Stimulated activated CD8-positive, alpha-beta memory T cell treated with anti-CD3 and anti-CD28 coated beads, Interleukin-15, amount 100 ng/mL, for 4 hours (primary cell): ENCODE data around the gene LGALS9.
"Not testable (repeated sequence)": the region's sequence is repeated elsewhere in the genome, so short reads cannot be mapped to it uniquely, and the experiment has no call there.

Experiments
- DNase-seq, 2 donors: peaks; one replicate each; pipeline ENCODE4 v3.0.0-alpha.2; 2020; ENCODE audit warnings: low read depth in 2 of 2

Gene LGALS9

GRCh38 chr17:27654136-27654535 is 23.1 kb downstream of the LGALS9 start:
- DNase-seq: no peak

- DNase-seq: peak; percentile 10 to 30
Measured at GRCh38 chr17:27654654-27655524, 23.9 kb downstream of the LGALS9 start.

GRCh38 chr17:27655525-27656111 is 24.6 kb downstream of the LGALS9 start:
- not testable (repeated sequence) for DNase-seq

- DNase-seq: not testable (repeated sequence)
Measured at GRCh38 chr17:27656620-27657019, 25.6 kb downstream of the LGALS9 start.

- no peak for DNase-seq
Measured at GRCh38 chr17:27657620-27658019, 26.6 kb downstream of the LGALS9 start.

- no peak for DNase-seq
Measured at GRCh38 chr17:27659683-27660082, 28.7 kb downstream of the LGALS9 start.

- no peak for DNase-seq
Measured at GRCh38 chr17:27660436-27660835, 29.4 kb downstream of the LGALS9 start.

- no peak for DNase-seq
Measured at GRCh38 chr17:27663936-27664605, 33.1 kb downstream of the LGALS9 start.

- no peak for DNase-seq
Measured at GRCh38 chr17:27664606-27664965, 33.6 kb downstream of the LGALS9 start.

GRCh38 chr17:27665549-27665948 is 34.6 kb downstream of the LGALS9 start:
- no peak for DNase-seq

GRCh38 chr17:27666270-27666669 is 35.3 kb downstream of the LGALS9 start:
- DNase-seq: not testable (repeated sequence)

- DNase-seq: no peak
Measured at GRCh38 chr17:27666831-27667560, 36.0 kb downstream of the LGALS9 start.

- no peak for DNase-seq
Measured at GRCh38 chr17:27667656-27668487, 36.9 kb downstream of the LGALS9 start.

- DNase-seq: no peak
Measured at GRCh38 chr17:27668488-27668823, 37.5 kb downstream of the LGALS9 start.

- no peak for DNase-seq
Measured at GRCh38 chr17:27669136-27669535, 38.1 kb downstream of the LGALS9 start.

GRCh38 chr17:27669850-27670249 is 38.9 kb downstream of the LGALS9 start:
- DNase-seq: no peak

GRCh38 chr17:27670791-27671590 is 40.0 kb downstream of the LGALS9 start:
- no peak for DNase-seq

GRCh38 chr17:27671591-27671910 is 40.6 kb downstream of the LGALS9 start:
- no peak for DNase-seq

- not testable (repeated sequence) for DNase-seq
Measured at GRCh38 chr17:27671977-27672480, 41.0 kb downstream of the LGALS9 start.

- no peak for DNase-seq
Measured at GRCh38 chr17:27674335-27674734, 43.3 kb downstream of the LGALS9 start.
